GM13977 (cell line): Measurements from ENCODE around the gene OR5B21.
A peak's percentile ranks its signal among the peaks of the same experiment; 100 is the strongest.

Source experiments
- DNase-seq: peaks from one replicate; pipeline ENCODE4 v3.0.0; 2012; ENCODE audit warnings: low spot score
- in situ Hi-C: fragments of 300-500 bp; cut with MboI; formaldehyde crosslinking; loops from one replicate; pipeline ENCODE4 v1.12.0; 2022; ENCODE audit warnings: low sequenced_read_pairs, low pct_unique_long_range_greater_than_20kb, mixed read lengths, inconsistent platforms; ENCODE audit not compliant: unreplicated experiment
- TF ChIP-seq, protein P1 (sequence below): IDR thresholded peaks from 2 replicates; pipeline ENCODE4 v1.5.1; 2012; ENCODE audit warnings: mild to moderate bottlenecking, control low read depth; ENCODE audit not compliant: insufficient read depth; ENCODE audit errors: extremely low read depth, missing control alignments

OR5B21 gene

DNA sequence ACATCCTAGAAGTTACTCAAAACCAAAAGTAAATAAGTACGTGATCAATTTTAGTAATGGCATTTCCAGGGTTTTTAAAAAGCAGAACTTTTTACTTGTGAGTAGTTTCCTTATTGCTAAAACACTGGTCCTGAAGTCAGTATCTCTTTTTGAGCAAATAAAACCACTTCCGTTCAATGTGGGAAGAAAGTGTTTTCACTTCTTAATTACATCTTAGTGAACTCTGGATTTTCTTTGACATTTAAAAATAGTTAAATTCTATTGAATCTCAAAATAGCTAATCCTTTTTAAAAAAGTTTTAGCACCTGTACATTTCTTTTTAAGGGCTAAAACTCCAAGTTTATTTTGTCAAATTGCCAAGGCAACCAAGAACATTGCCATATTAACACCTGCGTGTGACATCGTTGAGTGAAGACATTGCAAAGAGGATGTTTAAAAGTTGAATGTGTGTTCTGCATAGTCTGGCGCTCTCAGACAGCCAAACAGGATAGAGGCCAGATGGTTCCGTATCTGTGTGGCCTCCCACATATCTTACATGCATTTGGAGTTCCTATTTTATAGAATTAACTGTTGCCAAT lies 17.2 kb upstream of the OR5B21 start:
- TF ChIP-seq, protein P1, sequence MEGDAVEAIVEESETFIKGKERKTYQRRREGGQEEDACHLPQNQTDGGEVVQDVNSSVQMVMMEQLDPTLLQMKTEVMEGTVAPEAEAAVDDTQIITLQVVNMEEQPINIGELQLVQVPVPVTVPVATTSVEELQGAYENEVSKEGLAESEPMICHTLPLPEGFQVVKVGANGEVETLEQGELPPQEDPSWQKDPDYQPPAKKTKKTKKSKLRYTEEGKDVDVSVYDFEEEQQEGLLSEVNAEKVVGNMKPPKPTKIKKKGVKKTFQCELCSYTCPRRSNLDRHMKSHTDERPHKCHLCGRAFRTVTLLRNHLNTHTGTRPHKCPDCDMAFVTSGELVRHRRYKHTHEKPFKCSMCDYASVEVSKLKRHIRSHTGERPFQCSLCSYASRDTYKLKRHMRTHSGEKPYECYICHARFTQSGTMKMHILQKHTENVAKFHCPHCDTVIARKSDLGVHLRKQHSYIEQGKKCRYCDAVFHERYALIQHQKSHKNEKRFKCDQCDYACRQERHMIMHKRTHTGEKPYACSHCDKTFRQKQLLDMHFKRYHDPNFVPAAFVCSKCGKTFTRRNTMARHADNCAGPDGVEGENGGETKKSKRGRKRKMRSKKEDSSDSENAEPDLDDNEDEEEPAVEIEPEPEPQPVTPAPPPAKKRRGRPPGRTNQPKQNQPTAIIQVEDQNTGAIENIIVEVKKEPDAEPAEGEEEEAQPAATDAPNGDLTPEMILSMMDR, result no peak
- in situ Hi-C loops, result no loop called here
- DNase-seq, result peak; percentile 78

DNA sequence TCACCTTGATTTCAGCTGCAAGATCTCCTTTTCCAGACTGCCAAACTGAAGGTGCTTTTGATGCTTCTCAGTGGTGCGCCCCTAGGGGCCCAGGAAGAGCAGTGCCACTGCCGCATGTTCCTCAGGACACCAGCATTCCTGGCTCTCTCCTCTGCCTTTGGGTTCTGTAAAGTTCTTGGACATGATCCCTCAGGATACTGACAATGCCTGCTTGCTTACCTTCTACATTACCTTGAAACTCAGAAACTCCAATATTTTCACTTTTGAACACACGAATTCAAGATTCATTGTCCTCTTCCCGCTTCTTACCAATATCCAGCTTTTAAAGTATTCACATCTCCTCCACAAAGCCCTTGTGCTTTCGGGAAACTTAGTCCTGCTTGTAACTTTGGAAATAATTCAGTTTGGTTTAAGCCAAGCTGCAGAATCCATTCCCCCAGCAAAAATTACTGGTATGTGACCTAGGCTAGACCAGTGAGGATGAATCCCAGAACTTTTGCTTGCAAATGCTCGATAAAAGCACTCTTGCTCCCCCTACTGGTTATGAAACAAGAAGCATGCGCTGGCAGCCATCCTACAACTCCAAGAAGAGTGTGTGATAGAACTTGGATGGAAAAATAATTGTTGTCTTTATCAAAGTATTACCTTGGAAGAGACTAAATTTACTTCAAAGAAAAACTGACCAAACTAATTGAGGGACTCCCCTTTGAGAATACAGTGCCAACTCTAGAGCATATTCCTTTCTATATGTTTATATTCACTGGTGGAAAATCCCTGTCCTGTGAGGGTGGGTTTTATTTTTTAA lies 16.5 kb upstream of the OR5B21 start:
- DNase-seq, result peak; percentile 42
- in situ Hi-C loops, result loop anchor here (25.0 kb wide), 1 partner anchor 712 kb away; no protein-coding TSS in a partner anchor
- TF ChIP-seq, protein P1, result peak; percentile 77

DNA sequence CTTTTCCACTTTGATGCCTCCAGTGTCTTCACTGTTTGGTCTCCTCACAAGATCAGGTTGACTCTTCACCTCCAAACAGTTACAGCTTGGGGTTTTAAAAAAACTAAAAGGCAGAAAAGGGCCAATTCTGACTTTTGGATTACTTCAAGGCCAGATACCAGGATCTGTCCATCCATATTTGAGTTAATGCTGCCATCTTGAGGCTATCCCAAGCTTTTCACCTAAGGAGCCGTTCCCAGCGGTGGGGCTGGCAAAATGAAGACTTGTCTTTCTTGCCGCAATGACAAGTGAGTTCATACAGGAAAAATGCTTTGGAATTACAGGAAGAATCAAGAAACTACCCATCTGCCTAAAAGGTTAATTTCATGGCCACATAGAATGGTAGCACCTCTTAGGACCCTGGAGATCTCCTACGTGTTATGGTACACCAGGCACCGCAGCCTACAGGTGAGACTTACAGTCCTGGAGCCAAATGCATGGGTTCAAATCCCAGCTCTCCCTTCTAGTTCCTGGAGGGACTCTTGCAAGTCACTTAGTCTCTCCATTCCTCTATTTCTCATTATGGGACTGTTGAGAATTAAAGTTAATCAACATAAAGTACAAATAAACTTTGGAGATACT lies 6.0 kb upstream of the OR5B21 start:
- TF ChIP-seq, protein P1, result peak; percentile 64
- in situ Hi-C loops, result loop anchor here (25.0 kb wide), 1 partner anchor 702 kb away; no protein-coding TSS in a partner anchor
- no peak for DNase-seq

DNA sequence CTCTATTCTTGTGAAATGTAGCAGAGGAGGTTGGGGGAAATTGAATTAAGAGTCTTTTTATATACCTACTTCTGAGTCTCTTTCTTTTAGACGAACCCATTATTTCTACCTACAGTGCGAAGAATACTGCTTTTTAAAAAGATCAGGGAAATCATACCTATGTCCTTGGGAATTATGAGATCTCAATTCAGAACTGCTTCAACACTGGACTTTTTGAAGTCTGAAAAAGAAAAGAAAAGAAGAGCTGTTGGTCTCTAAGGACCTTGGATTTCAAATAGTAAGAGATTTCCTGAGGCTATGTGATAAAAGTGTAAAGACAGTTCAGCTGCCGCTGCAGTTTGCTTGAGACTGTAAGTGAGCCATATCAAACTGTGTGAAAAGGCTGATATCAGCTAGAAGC lies 3.7 kb upstream of the OR5B21 start:
- TF ChIP-seq, protein P1, result no peak
- in situ Hi-C loops, result loop anchor here (25.0 kb wide), 1 partner anchor 699 kb away; no protein-coding TSS in a partner anchor
- no peak for DNase-seq

DNA sequence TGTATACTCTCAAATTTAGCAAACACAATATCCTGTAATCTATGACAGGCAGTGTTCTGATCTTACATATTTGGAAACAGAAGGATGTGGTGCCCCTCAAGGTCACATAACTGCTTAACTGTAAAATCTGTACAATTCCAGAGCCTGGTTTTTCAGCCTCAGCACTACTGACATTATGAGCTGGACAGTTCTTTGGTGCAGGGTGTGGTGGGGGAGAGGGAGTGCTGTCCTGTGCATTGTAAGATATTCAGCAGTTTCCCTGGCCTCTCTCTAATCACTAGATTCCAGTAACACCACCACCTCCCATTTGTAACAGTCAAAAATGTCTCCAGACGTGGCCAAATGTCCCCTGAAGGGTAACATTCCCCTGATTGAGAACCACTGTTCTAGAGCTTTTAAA lies 1.8 kb upstream of the OR5B21 start:
- in situ Hi-C loops, result loop anchor here (25.0 kb wide), 1 partner anchor 697 kb away; no protein-coding TSS in a partner anchor
- TF ChIP-seq, protein P1, result no peak
- DNase-seq, result no peak

DNA sequence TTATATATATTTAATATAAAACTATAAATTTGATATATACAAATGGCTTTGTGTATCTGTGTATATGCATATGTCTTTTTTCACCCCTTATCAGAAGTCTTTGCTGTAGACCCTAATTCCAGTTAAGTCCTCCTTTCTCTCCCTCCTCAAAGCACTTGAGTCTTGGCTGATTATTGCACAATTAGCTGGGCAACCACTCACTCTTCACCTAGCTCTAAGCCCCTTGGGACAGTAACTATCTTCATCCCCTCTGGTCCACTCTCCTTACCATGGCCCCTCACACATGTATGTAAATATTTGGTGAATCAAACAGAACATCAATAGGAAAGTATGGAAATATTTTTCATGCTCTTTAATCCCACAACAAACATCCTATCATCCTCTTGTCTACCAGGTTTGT lies 909 bp upstream of the OR5B21 start:
- no peak for DNase-seq
- in situ Hi-C loops, result loop anchor here (25.0 kb wide), 1 partner anchor 697 kb away; no protein-coding TSS in a partner anchor
- TF ChIP-seq, protein P1, result no peak
